Smooth muscle cell of trachea (primary cell): ENCODE measurements around the gene POLR2B. TPM values are rescaled to one million over a fixed set of nuclear protein-coding genes. Genes with fewer than 3 reads are reported as not detected.

ENCODE experiments used
- total RNA-seq: library from RNA; depleted of rRNA; stranded (reverse); fragments of >200 nt; gene quantifications from 2 replicates; pipeline ENCODE4 v1.2.1, GENCODE V29; 2014

POLR2B gene
- total RNA-seq: 106 and 134 TPM in 2 replicates

DNA sequence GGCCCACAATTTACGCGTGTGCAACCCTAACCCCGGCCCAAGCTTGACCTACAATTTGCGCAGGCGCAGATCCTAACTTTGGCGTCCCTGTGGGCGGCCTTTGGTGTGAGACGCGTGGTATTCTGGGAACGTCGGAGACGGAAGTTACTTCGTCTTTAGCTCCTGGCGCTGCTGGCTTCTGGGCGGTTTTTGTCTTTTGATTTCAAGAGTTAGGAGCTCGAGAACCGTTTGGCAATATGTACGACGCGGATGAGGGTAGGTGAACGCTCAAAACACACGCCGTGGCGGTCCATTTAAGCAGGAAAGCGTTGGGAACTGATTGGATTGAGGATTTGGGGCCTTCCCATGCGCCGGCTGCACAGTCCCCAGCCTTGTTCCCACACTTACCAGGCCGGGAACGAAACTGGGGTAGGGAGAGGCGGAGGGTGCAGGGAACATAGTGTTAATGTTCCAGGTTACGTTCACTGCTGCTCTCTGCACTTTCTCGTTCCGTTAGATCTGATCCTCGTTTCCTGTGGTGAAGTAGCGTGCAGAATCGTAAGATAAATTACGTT lies at the start of gene POLR2B:
POLR2B (plus strand) TSS at position 147 of the 554 bp plus-strand sequence; CDS start at position 237, 90 bp downstream.

DNA sequence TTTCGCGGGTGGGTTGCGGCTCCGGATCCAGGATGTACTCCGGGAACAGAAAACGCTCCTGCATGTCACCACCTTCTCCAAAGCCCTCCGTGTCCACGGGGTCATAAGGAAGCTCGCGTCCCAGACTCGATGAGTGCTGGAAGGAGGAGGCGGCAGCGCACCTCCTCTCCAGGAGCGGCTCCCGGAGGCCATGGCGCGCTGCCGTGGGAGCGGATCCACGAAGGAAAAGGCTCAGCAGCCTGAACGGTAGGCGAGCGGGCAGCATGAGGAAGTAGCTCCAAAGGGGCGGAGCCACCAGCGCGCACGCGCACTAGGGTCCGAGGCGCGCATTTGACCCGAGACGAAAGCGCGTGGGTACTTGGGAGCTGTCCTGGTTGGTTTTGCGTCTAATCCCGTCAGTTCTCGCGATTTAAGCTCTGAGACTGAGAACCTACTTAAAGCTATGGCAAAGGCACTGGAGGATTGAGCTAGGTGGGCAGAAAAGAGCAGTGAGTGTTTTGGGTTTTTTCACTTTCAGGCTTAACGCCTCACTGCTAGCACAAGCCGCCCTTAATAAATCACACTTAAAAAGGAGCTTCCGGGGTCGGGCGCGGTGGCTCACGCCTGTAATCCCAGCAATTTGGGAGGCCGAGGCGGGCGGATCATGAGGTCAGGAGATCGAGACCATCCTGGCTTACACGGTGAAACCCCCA lies 1.2 kb upstream of the POLR2B start, which contains the start of gene NOA1:
NOA1 (minus strand) TSS at position 286 of the 692 bp plus-strand sequence; CDS start at position 265, 21 bp downstream.

Other genes with a start within 250 kb of the POLR2B start
- gene SPINK2, start 157.2 kb upstream of the POLR2B start, total RNA-seq: not detected in 2 replicates
- gene REST, start 71.0 kb upstream of the POLR2B start, total RNA-seq: 26.0 and 34.0 TPM in 2 replicates
- gene NOA1, start 1.3 kb upstream of the POLR2B start, total RNA-seq: 22.8 and 29.6 TPM in 2 replicates
- 55.9 and 124 TPM in 2 replicates for gene IGFBP7, start 131.5 kb downstream of the POLR2B start, total RNA-seq